Hepatic stellate cell (primary cell): ENCODE measurements around the gene WDTC1.
"Not testable (repeated sequence)": the region's sequence is repeated elsewhere in the genome, so short reads cannot be mapped to it uniquely, and the experiment has no call there.

ENCODE experiments used
- DNase-seq: peaks from one replicate; pipeline ENCODE4 v3.0.0; 2011; ENCODE audit warnings: low spot score

WDTC1 gene

DNA sequence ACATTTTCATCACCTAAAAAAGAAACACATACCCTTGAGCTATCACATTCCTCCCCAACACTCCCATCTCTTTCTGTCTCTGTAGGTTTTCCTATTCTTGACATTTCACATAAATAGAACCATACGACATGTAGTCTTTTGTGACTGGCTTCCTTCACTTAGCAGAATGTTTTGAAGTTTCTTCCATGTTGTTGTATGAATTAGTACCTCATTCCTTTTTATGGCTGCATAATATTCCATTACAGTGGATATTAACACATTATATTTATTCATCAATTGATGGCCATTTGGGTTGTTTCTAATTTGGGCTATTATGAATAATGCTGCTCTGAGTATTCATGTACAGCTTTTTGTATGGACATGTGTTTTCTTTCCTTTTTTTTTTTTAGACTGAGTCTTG is 11.8 kb downstream of the WDTC1 start:
- DNase-seq: no peak

DNA sequence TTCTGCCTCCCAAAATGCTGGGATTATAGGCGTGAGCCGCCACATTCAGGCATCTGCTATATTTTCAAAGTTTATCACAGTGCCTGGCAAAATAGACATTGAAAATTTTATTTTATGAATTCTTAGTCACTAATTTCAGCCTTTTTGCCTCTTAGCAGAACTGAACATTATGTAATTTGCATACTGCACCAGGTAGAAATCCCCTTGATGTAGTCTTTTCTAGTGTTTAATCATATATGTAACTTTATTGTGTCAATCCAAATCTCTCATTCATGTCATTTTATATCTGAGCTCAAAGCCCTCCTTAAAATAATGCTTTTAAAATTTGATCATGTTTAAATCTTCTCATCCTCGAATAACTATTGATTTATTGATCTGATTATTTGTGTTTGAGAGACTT is 19.2 kb downstream of the WDTC1 start:
- DNase-seq: no peak

DNA sequence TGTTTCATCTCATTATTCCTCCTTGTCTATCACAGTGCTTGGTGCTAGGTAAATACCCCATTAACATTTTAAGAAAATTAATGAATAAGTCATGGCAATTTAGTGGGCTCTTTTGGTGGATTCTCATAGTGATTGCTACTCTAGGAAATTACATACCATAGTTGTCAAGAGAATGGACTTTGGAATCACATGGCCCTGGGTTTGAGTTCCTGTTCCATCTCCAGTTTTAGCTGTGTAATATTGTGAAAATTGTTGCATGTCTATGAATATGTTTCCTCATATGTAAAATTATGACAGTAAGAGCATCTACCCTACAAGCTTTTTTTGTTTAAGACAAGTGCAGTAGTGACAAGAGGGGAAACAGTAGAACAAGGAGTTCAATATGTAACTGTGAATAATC is 20.7 kb downstream of the WDTC1 start:
- no peak for DNase-seq

DNA sequence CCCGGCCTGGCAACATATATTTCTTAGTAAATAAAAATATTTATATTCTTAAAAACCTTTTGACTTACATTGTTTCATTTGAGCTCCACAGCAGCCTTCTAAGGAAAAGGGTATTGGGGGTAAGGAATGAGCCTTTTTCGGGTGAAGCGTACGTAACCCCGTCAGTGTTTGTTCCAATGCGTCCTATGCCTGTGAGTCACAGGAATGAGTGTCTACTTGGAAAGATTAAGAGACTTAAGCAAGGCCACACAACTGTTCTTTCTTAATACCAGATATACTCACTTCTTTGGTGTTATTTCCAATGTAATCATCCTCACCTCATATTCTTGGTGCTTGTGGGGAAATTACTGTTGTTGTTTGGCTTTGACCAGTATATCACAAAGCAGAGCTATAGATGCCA is 22.7 kb downstream of the WDTC1 start:
- no peak for DNase-seq

DNA sequence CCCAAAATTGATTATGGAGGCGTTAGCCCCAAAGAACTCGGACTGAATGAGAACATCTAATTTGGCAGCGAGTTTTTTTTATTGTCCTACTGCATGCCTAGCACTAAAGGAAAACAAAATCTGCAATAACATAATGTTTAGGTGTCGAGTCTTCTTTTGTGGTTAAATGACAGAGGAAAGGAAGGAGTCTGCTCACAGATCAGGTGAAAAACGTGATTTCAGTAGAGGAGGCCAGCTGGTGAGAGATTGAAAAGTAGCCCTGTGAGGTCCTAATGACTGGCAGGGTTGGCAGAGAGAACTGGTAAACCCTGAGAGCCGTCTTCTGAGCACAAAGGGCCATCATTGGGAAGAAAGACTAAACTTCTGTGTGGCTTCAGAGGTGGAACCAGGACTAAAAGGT is 24.2 kb downstream of the WDTC1 start:
- no peak for DNase-seq

DNA sequence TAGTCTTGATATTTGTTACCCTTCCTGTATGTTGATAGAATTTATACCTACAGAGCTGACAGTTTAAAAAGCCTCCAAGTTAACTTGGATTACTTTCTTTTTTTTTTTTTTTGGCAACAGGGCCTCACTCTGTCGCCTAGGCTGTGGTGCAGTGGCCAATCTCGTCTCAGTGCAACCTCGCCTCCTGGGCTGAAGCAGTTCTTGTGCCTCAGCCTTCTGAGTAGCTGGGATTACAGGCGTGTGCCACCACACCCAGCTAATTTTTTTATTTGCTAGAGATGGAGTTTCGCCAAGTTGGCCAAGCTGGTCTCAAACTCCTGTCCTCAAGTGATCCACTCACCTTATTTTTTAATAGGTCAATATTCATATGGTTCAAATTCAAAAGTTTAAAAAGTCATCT is 32.7 kb downstream of the WDTC1 start:
- no peak for DNase-seq

DNA sequence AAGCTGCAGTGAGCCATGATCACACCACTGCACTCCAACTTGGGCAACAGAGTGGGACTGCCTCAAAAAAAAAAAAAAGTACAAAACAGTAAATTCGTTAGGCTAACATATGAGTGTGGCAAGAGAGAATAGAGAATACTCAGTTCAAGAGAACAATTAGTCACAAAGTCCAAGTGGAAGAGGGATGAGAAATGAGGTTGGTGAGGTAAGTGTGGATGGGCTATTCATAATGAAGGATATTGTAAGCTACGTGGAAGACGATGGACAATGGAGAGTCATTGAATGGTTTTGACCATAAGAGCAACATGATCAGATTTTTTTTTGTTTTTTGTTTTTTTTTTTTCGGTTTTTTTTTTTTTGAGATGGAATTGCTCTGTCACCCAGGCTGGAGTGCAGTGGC is 34.8 kb downstream of the WDTC1 start:
- DNase-seq: no peak

DNA sequence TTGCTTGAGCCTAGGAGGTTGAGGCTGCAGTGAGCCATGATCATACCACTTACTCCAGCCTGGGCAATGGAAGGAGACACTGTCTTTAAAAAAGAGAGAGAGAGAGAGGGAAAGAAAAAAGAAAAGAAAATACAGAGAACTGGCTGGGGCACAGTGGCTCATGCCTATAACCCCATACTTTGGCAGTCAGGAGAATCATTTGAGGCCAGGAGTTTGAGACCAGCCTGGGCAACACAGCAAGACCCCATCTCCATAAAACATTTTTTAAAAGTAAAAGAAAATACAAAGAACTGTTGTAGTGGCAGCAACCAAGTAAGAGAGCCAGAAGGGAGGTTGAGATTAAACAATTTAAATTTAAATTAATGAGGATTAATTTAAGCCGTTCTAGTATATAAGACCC is 39.8 kb downstream of the WDTC1 start:
- DNase-seq: no peak

DNA sequence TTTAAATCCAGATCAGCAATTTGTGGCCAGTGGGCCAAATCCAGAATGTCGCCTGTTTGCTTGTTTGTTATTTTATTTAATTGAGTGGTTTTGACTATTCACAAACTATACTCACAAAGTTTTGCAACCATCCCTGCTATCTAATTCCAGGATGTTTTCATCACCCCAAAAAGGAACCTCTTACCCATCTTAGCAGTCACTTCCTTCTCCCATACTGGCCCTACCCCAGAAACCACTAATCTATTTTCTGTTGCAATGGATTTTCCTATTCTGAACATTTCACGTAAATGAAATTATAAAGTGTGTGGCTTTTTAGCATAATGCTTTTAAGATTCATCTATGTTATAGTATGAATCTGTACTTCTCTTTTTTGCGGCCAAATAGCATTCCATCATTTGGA is 41.3 kb downstream of the WDTC1 start:
- DNase-seq: no peak

DNA sequence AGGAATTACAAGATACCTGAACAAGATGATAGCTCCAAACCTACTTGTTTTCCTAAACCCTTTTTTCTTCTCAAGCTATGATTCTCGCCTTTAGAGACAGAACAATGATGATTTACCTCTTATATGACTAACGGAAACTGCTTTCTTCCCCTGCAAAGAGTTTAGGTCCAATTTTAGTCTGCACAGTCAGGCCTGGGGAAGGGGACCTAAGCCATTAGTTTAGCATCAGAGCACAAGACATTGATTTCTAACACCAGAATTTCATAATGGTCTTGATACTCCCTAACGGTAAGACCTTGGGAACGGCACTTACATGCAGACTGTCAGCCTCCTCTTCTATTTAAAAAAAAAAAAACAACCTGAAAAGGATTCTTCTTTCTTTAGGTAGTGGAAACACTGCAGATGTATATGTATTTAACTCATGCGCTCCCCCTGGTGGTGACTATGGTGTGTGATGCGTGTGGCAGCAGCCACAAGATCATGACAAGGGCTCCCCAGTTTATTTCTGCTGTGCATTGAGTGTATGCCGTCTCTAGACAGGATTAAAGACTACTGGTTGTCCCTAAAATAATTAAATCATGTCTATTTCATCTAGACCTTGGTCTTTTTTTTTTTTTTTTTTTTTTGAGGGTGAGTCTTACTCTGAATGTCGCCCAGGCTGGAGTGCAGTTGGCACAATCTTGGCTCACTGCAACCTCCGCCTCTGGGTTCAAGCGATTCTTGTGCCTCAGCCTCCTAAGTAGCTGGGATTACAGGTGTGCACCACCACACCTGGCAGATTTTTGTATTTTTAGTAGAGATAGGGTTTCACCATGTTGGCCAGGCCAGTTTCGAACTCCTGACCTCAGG is 50.2 kb downstream of the WDTC1 start:
- DNase-seq: peak; percentile 87

DNA sequence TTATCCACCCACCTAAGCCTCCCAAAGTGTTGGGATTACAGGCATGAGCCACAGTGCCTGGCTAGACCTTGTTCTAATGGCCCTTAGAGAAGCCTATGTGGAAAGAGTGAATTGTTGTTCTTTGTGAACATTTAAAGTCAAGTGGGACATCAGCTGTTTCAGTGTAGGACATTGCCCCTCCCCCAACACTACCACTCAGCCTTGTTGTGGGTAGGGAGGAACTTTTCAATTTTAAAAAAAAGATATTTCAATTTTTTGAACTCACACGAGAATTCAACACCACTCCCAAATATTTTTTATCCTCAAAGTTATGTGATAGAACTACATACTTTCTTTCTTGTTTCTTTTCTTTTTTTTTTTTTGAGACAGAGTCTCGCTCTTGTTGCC is 50.8 kb downstream of the WDTC1 start:
- DNase-seq: no peak

DNA sequence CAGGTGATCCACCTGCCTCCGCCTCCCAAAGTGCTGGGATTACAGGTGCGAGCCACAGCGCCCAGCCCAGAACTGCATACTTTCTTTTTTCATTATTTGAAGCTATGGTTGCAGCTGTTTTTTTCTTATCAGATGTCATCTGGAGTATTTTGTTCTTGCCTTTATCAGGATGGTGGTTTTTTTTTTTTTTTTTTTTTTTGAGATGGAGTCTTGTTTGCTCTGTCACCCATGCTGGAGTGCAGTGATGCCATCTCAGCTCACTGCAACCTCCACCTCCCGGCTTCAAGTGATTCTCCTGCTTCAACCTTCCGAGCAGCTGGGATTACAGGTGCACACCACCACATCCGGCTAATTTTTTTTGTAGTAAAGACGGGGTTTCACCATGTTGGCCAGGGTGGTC is 51.4 kb downstream of the WDTC1 start:
- not testable (repeated sequence) for DNase-seq

DNA sequence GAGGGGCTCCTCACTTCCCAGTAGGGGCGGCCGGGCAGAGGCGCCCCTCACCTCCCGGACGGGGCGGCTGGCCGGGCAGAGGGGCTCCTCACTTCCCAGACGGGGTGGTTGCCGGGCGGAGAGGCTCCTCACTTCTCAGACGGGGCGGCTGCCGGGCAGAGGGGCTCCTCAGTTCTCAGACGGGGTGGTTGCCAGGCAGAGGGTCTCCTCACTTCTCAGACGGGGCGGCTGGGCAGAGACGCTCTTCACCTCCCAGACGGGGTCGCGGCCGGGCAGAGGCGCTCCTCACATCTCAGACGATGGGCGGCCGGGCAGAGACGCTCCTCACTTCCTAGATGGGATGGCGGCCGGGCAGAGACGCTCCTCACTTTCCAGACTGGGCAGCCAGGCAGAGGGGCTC is 54.7 kb downstream of the WDTC1 start:
- not testable (repeated sequence) for DNase-seq

DNA sequence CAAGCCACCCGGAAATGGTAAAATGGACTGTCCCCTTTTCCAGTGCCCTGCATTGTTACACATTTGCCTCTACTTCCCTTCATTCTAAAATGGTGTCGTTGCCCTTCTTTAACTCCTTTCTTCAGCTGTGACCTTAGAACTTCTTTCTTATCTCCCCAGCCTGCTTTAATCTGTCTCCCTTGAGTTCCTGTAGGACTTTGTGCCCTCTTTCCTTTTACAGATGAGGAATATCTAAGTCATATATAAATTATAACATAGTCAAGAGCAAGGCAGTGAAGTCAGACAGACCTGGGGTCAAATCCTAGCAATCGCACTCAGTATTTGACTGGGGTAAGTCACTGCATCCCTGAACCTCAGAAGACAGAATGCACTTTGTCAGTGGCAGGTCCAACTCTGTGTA is 56.1 kb downstream of the WDTC1 start:
- no peak for DNase-seq

DNA sequence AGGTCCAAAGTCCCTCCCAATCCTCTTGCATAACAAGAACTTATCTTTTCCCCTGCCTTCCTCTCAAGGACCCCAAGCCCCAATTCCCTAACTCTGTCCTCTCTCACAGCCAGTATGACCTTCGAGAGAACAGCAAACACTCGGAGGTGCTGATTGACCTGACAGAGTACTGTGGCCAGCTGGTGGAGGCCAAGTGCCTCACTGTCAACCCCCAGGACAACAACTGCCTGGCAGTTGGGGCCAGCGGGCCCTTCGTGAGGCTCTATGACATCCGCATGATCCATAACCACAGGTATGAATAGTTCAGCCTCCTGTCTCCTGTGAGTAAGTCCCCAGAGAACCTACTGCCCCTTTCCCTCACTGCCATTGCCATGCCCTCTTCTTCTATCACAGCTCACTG is 57.7 kb downstream of the WDTC1 start:
- DNase-seq: peak; percentile 78

DNA sequence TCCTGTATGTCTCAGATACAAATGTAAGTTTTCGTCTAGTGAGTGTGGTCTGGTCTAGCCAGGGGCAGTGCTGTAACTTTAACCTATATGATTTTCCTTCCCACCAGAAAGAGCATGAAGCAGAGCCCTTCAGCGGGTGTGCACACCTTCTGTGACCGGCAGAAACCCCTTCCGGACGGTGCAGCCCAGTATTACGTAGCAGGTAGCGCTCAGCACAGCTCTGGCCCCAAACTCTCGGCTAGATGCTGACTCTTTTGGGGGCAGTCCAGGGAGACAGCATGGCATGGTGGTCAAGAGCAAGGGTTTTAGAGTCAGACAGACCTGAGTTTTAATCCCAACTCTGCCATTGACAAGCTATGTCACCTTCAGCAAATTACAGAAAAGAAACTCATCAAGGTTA is 59.5 kb downstream of the WDTC1 start:
- DNase-seq: no peak

DNA sequence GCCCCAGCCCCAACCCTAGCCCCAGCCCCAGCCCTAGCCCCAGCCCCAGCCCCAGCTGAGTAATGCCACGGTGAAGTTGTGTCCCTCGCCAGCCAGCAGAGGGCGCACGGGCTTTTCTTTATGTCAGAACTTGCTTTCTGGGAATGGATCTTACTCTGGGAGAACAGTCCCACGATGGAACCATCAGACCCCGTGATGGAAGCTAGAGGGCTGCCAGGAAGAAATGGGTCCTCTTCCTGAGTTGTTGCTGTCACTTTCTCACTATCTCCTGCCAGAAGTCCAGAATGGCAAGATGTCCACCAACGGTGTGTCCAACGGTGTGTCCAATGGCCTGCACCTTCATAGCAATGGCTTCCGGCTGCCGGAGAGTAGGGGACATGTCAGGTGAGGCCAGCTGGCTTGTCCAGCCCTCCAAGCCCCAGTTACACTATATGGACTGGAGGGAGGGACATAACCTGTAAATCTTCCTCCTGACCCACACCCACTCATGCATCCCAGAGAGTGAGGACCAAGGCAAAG is 62.4 kb downstream of the WDTC1 start:
- peak; percentile 77 for DNase-seq

DNA sequence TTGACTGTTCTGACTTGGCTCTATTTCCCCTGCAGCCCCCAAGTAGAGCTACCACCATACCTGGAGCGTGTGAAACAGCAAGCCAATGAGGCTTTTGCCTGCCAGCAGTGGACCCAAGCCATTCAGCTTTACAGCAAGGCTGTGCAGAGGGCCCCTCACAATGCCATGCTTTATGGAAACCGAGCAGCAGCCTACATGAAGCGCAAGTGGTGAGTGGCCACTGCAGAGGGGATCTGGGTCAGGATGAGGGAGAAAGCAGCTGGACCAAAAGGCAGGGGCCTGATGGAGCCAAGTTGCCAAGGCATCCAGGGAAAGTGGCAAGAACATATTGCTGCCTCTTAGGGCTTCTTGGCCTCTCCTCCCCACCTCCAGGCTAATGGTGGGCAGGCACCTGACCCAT is 63.5 kb downstream of the WDTC1 start:
- no peak for DNase-seq

DNA sequence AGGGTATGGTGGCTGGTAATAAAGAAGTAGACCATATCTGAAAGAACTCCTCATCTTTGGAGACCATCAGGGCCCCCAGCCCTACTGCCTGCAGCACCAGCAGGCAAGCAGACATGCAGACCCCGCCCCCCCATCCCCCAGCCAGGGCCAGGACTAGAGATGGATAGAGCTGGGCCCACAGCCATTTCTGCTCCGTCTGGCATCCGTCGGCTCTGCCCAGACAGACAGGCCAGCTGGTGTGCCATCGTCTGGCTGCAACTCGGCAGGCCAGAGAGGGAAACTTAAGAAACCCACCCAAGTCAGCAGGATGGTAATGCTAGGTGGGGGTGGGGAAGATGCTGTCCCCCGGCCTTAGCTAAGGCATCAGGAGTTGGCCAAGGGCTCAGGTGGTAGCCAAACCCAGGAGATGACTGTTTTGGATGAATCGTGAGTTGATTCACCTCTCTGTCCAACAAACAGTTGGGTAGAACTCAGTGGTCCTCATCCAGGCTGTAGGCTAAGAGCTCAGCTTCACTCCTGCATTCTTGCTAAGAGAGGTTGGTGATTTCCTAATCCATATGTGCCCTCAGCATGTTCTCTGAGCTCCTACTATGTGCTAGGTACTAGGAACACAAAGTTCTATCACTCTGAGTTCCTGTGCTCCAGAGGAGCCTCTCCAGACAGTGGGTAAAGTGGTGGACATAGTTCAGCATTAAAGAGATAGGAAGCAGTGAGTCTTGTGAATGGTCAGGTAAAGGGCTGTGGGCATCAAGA is 64.4 kb downstream of the WDTC1 start:
- DNase-seq: no peak

DNA sequence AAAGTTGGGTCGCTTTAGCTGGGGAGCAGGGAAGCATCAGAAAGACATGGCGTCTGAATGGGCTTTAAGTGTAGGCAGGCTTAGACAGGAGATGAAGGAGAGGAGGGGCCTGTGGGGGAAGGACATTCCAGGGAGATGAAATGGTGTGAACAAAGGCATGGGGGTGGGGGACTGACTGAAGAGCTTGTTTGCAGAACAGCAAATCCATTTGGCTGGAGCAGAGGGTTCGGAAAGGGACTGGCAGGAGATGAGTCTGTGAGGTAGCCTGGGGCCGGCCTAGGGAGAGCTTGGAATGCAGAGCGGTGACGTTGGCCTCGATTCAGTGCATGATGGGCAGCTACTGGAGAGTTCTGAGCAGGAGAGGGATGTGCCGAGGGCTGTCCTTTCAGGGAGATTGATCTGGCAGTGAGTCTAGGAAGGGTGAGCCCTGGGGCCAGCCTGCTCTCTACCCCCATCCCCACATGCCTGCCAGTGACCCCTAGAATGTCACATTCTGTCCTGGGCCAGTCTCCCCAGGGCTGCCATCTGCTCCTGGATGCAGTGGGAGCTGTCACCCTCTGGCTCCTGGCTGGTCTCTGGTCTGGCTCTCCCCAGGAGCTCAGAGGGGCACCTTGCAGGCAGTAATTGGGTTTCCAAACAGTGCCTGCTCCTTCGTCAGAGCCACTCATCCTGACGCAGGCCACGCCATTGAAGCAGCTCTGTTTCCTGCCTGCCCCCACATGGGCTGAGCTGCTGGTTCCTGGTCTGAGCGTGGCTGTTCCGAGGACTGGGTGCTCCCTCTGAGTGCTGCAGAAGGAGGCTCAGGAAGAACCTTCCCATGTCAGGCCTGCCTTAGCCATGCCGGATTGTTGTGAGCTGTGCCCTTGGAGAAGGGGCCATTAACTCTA is 65.2 kb downstream of the WDTC1 start:
- DNase-seq: peak; percentile 96

DNA sequence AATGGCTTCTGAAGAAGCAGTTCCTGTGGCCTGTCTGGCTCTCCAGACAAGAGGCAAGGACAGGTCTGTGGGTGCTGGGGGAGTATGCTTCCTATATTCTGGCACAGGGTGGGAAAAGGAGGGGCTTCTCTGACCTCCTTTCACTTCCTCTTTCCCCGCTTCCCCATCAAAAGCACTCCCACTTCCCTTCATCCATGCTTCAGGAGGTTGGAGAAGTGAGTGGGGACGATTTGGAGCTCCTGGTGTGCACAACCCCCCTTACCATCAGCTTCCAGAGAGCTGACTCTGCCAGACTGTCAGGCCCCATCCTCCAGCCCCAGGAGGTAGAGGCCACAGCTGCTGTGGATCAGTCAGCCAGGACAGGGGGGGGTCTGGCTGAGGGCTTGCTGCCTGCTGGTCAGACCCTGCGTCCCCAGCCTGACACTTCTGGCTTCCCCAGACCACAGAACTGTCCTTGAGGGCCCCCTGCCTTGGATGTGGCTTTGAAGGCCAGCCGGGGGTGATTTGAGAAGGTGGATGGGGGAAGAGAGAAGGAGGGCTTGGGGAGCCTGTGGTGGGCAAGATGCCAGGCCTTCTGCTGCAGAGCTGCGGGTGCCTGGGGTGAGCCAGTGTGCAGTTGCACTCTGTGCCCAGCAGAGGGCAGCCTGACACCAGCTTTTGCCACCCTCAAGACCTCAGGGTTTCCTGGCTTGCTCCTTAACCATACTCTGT is 66.1 kb downstream of the WDTC1 start:
- DNase-seq: peak; percentile 91

DNA sequence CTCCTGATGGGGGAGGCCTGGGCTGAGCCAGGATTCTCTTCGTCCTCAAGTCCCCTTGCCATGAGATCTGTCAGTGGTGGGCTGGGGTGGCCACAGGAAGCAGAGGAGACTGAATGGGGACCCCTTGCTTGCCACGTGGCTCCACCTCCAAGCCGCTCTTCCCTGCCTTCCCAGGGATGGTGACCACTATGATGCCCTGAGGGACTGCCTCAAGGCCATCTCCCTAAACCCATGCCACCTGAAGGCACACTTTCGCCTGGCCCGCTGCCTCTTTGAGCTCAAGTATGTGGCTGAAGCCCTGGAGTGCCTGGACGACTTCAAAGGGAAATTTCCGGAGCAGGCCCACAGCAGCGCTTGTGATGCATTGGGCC is 66.6 kb downstream of the WDTC1 start:
- no peak for DNase-seq
